Lower leg skin (tissue), 4 donors: Measurements from ENCODE around the gene P3H3. TPM values are rescaled to one million over a fixed set of nuclear protein-coding genes. Genes with fewer than 3 reads are reported as not detected.

Source experiments
- DNase-seq, 2 donors: peaks; one replicate each; pipeline ENCODE4 v3.0.0-alpha.2; 2019; ENCODE audit warnings: low spot score in 2 of 2
- H3K4me3 ChIP-seq: fragments of 200-600 bp; sonication (generic); 2 replicates; pipeline ENCODE4 v1.5.1; 2017; ENCODE audit warnings: mild to moderate bottlenecking, low read depth; ENCODE audit not compliant: poor library complexity, severe bottlenecking
- CTCF ChIP-seq, 3 donors: fragments of 450-650 bp; IDR thresholded peaks; one replicate each; pipeline ENCODE4 v1.5.1; 2016; ENCODE audit warnings: antibody characterized with exemption in 3 of 3, mild to moderate bottlenecking in 3 of 3, moderate library complexity in 2 of 3
- POLR2A ChIP-seq, 2 donors: fragments of 450-650 bp; IDR thresholded peaks; one replicate each; pipeline ENCODE4 v1.6.1; 2016 to 2017; ENCODE audit warnings: antibody characterized with exemption in 2 of 2, mild to moderate bottlenecking in 1 of 2, moderate library complexity in 1 of 2
- WGBS, 2 donors: methylation state at CpG; one replicate each; pipeline ENCODE4 v1.1.5; 2018; 5-methylcytosine and 5-hydroxymethylcytosine counted together
- intact Hi-C: fragments of 100-400 bp; cut with DNase I; formaldehyde crosslinking; loops from one replicate; pipeline ENCODE4 v1.15.0; 2023; ENCODE audit warnings: low total_unique reads
- total RNA-seq, 4 donors: library from RNA; depleted of rRNA; stranded (reverse); fragments of >200 nt; gene quantifications; one replicate each; pipeline ENCODE4 v1.1.0, GENCODE V29; 2016

P3H3 gene
- total RNA-seq, 4 donors from 2014 or later, result 8.8 to 18.2 (median 11.8) TPM

DNA sequence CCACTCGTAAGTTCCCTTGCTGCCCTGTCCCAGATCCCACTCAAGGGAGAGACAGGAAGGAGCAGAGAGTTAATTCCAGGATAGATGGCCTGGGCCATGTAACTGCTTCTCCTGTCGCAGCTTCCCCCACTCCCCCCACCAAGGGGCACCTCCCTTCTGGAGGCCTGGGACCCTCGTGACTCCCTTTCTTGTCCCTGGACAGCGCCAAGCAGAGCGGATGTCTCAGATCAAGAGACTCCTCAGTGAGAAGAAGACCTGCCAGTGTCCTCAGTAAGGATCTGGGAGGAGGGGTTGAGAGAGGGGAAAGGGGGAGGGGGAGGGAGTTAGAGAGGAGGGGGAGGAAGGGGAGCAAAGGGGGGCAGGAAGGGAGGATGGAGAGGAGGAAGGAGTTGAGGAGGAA is 9.6 kb upstream of the P3H3 start:
- WGBS, 2 donors, result 80 to 86% methylated on average over 5 of the region's 5 CpGs
- H3K4me3 ChIP-seq, result no peak overlapping the region
- TF ChIP-seq CTCF (IDR thresholded peaks at IDR 0.05) (no peak), POLR2A (IDR thresholded peaks at IDR 0.05) (no peak)
- intact Hi-C loops, result loop anchor here (5.0 kb wide), 1 partner anchor 81 kb away; no protein-coding TSS in a partner anchor
- DNase-seq, result no peak

DNA sequence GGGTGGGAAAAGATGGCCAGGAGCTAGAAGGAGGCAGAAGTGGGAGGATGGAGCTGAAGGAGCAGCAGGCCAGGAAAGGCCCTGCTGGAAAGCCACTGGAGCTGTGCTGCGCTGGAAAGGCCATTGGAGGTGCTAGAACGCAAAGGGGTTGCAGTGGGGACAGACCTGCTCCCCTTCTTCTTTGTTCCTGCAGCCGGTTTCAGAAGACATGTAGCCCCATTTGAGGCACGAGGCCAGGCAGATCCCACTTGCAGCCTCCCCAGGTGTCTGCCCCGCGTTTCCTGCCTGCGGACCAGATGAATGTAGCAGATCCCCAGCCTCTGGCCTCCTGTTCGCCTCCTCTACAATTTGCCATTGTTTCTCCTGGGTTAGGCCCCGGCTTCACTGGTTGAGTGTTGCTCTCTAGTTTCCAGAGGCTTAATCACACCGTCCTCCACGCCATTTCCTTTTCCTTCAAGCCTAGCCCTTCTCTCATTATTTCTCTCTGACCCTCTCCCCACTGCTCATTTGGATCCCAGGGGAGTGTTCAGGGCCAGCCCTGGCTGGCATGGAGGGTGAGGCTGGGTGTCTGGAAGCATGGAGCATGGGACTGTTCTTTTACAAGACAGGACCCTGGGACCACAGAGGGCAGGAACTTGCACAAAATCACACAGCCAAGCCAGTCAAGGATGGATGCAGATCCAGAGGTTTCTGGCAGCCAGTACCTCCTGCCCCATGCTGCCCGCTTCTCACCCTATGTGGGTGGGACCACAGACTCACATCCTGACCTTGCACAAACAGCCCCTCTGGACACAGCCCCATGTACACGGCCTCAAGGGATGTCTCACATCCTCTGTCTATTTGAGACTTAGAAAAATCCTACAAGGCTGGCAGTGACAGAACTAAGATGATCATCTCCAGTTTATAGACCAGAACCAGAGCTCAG is 8.8 kb upstream of the P3H3 start:
- 78 to 86% methylated on average over 13 of the region's 13 CpGs for WGBS, 2 donors
- no peak overlapping the region for H3K4me3 ChIP-seq
- intact Hi-C loops, result loop anchor here (5.0 kb wide), 1 partner anchor 82 kb away; no protein-coding TSS in a partner anchor
- no peak for DNase-seq
- TF ChIP-seq POLR2A (IDR thresholded peaks at IDR 0.05), result no peak
- TF ChIP-seq CTCF (IDR thresholded peaks at IDR 0.05), result no peak

- H3K4me3 ChIP-seq, result no peak overlapping the region
- 85 to 88% methylated on average over 5 of the region's 5 CpGs for WGBS, 2 donors
- TF ChIP-seq POLR2A (IDR thresholded peaks at IDR 0.05) (no peak), CTCF (IDR thresholded peaks at IDR 0.05) (no peak)
- DNase-seq, result no peak
- intact Hi-C loops, result no loop called here
These were observed 8.0 kb upstream of the P3H3 start for GRCh38 chr12:6820166-6820565.

DNA sequence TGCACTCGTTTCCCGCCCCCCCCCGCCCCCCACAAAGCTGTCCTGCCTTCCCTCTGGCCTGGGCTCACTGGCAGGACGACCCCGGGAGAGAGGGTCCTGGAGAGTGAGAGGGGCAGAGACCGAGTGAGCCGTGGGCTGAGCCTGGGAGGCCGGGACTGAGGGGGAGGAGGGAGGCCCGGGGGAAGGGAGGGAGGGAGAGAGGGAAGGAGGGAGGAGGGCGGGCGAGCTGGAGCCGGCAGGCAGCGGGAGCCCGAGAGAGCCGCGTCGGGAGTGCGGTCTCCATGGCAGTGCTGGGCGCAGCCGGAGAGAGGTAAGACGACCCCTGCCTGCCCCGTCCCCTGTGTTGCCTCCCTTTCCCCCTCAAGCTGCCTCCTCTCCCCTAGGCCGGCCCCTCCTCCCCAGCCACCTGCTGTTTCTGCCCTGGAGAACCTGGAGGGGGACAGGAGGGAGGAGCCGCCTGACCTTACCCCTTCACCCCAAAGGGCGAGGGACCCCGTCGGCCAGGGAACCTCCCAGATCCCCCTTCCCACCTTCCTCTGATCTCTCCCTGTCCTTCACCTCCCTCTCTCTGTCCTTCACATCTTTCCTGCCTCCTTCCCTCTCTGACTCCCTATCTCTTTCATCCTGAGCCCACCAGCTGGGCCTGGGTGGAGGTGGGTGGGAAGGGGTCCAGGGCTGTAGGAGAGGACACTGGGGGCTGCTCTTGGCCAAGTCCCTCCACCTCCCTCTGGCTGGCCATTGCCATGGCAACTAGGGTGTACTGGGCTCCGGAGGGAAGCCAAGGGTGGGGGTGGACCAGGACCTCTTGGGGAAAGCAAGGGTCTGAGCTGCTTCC is 6.4 kb upstream of the P3H3 start, which contains the start of gene GPR162:
Gene GPR162, plus strand, starts transcription at position 231 of the 835 bp plus-strand sequence. CDS start 2,078 bp downstream, outside the sequence.
- 2 to 3% methylated on average over 19 to 28 of the region's 28 CpGs for WGBS, 2 donors
- intact Hi-C loops, result no loop called here

GRCh38 chr12:6822426-6823135 is 5.6 kb upstream of the P3H3 start:
- intact Hi-C loops, result no loop called here
- 38 to 46% methylated on average over 7 of the region's 7 CpGs for WGBS, 2 donors
- no peak overlapping the region for H3K4me3 ChIP-seq
- DNase-seq, result no peak
- TF ChIP-seq POLR2A (IDR thresholded peaks at IDR 0.05) (no peak), CTCF (IDR thresholded peaks at IDR 0.05) (no peak)

More for the DNA sequence above, 6.4 kb upstream of the P3H3 start, which contains the start of gene GPR162:
- H3K4me3 ChIP-seq, result peak within 1 kb of the TSS; percentile 10
- peak in 1 of 2 donors; percentile 92 for DNase-seq
- TF ChIP-seq POLR2A (IDR thresholded peaks at IDR 0.05), result no peak
